ENCODE measurements around the gene ZNF441.

GRCh38 chr19:11749751-11750150 is 17.0 kb upstream of the ZNF441 start:
- no peak for TF ChIP-seq ZNF660 (tag by site-specific recombination; IDR thresholded peaks at IDR 0.05)
- TF ChIP-seq ZNF558 (tag by site-specific recombination; IDR thresholded peaks at IDR 0.05) = no peak
- TF ChIP-seq KLF9 (tag by site-specific recombination; IDR thresholded peaks at IDR 0.05; ENCODE audit: low read depth) = no peak
- TF ChIP-seq, protein P1, sequence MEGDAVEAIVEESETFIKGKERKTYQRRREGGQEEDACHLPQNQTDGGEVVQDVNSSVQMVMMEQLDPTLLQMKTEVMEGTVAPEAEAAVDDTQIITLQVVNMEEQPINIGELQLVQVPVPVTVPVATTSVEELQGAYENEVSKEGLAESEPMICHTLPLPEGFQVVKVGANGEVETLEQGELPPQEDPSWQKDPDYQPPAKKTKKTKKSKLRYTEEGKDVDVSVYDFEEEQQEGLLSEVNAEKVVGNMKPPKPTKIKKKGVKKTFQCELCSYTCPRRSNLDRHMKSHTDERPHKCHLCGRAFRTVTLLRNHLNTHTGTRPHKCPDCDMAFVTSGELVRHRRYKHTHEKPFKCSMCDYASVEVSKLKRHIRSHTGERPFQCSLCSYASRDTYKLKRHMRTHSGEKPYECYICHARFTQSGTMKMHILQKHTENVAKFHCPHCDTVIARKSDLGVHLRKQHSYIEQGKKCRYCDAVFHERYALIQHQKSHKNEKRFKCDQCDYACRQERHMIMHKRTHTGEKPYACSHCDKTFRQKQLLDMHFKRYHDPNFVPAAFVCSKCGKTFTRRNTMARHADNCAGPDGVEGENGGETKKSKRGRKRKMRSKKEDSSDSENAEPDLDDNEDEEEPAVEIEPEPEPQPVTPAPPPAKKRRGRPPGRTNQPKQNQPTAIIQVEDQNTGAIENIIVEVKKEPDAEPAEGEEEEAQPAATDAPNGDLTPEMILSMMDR (tag by site-specific recombination; IDR thresholded peaks at IDR 0.05) = no peak
- TF ChIP-seq ZNF433 (tag by site-specific recombination; IDR thresholded peaks at IDR 0.05; ENCODE audit: low read depth) = no peak
- no peak for TF ChIP-seq PBX3 (CRISPR knock-in tag; IDR thresholded peaks at IDR 0.05)

Data from HEK293 (cell line).